ENCODE data around the gene RAMAC.

RAMAC gene

GRCh38 chr15:82992436-82992998 is 6.5 kb downstream of the RAMAC start:
- Histone ChIP-seq H3K4me1 (ENCODE audit: control insufficient read depth in 1 of 2, insufficient read depth in 1 of 2, low read depth in 1 of 2, low read length in 1 of 2) (no peaks in the 10 kb centered on the region), H3K27me3 (no peaks in the 10 kb centered on the region), H3K27ac (no peak overlapping the region), H3K4me3 (ENCODE audit: low read depth in 1 of 2, low read length in 1 of 2) (no peak overlapping the region), H3K9me3 (no peaks in the 10 kb centered on the region), H3K36me3 (peaks cover 37% of the 10 kb centered on the region)
- TF ChIP-seq CTCF (IDR thresholded peaks at IDR 0.05) = no peak

GRCh38 chr15:82993144-82993543 is 7.1 kb downstream of the RAMAC start:
- no peak for TF ChIP-seq CTCF (IDR thresholded peaks at IDR 0.05)
- no peaks in the 10 kb centered on the region for H3K4me1 ChIP-seq (ENCODE audit: control insufficient read depth in 1 of 2, insufficient read depth in 1 of 2, low read depth in 1 of 2, low read length in 1 of 2)
- H3K27me3 ChIP-seq = no peaks in the 10 kb centered on the region
- H3K4me3 ChIP-seq (ENCODE audit: low read depth in 1 of 2, low read length in 1 of 2) = no peak overlapping the region
- H3K9me3 ChIP-seq = no peaks in the 10 kb centered on the region
- peaks cover 32% of the 10 kb centered on the region for H3K36me3 ChIP-seq
- H3K27ac ChIP-seq = no peak overlapping the region

DNA sequence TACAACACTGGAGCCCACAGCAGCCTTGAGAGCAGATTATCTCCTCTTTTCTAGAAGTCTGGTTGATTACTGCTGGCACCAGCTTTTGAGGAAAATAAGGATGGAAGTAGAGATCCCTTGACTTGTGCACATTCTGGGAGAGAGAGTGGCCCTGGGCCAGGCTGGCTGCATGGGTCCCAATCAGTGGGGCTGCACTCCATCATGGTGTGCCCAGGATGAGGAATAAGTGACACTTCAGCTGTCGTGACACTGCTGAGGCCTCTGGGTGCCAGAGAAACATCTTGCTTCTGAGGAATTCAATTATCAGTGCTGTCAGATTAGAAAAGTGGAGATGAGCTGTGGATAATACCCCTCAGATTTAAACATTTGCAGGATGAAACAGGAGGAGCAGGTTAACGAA is 9.1 kb downstream of the RAMAC start:
- Histone ChIP-seq H3K36me3 (peaks cover 16% of the 10 kb centered on the region), H3K27ac (no peak overlapping the region), H3K27me3 (no peaks in the 10 kb centered on the region), H3K4me3 (ENCODE audit: low read depth in 1 of 2, low read length in 1 of 2) (no peak overlapping the region), H3K4me1 (ENCODE audit: control insufficient read depth in 1 of 2, insufficient read depth in 1 of 2, low read depth in 1 of 2, low read length in 1 of 2) (no peaks in the 10 kb centered on the region), H3K9me3 (no peaks in the 10 kb centered on the region)
- TF ChIP-seq CTCF (IDR thresholded peaks at IDR 0.05) = no peak

DNA sequence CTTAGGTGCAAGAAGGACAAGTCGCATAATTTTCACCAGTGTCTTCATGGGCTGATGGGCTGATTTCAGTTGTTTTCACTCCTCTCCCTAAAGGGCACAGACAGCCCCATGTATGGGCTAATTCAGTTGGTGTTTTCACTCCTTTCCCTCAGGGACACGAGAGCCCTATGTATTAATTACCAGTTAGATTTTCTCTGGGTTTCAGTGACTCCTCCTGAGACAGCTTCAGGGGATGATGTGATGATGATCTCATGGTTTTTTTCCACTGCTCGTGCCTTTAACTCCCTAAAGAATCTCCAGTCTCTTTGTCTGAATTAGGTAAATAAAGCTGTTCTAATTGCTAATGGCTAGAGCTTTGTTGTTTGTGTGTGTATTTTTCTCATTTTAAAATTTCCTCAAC is 9.9 kb downstream of the RAMAC start:
- Histone ChIP-seq H3K27ac (no peak overlapping the region), H3K4me1 (ENCODE audit: control insufficient read depth in 1 of 2, insufficient read depth in 1 of 2, low read depth in 1 of 2, low read length in 1 of 2) (no peaks in the 10 kb centered on the region), H3K9me3 (no peaks in the 10 kb centered on the region), H3K4me3 (ENCODE audit: low read depth in 1 of 2, low read length in 1 of 2) (no peak overlapping the region), H3K27me3 (no peaks in the 10 kb centered on the region), H3K36me3 (peaks cover 11% of the 10 kb centered on the region)
- no peak for TF ChIP-seq CTCF (IDR thresholded peaks at IDR 0.05)

GRCh38 chr15:82999426-82999825 is 13.4 kb downstream of the RAMAC start:
- H3K36me3 ChIP-seq = no peaks in the 10 kb centered on the region
- no peak for TF ChIP-seq CTCF (IDR thresholded peaks at IDR 0.05)
- H3K4me1 ChIP-seq (ENCODE audit: control insufficient read depth in 1 of 2, insufficient read depth in 1 of 2, low read depth in 1 of 2, low read length in 1 of 2) = no peaks in the 10 kb centered on the region
- H3K27ac ChIP-seq = no peak overlapping the region
- no peaks in the 10 kb centered on the region for H3K9me3 ChIP-seq
- H3K27me3 ChIP-seq = no peaks in the 10 kb centered on the region
- no peak overlapping the region for H3K4me3 ChIP-seq (ENCODE audit: low read depth in 1 of 2, low read length in 1 of 2)
